HEK293T (cell line): Measurements from ENCODE around the gene ADPRM.

ENCODE experiments used
- ARNT ChIP-seq: fragments of 450-650 bp; IDR thresholded peaks from 2 replicates; pipeline ENCODE4 v1.6.1; 2017; ENCODE audit warnings: mild to moderate bottlenecking
- BHLHE40 ChIP-seq: fragments of 450-650 bp; IDR thresholded peaks from 2 replicates; pipeline ENCODE4 v1.6.1; 2016; ENCODE audit warnings: mild to moderate bottlenecking, moderate library complexity, borderline replicate concordance
- ELF4 ChIP-seq: fragments of 450-650 bp; IDR thresholded peaks from 2 replicates; pipeline ENCODE4 v1.6.1; 2017; ENCODE audit warnings: antibody characterized with exemption
- FOXA1 ChIP-seq: fragments of 450-650 bp; IDR thresholded peaks from 2 replicates; pipeline ENCODE4 v1.6.1; 2016; ENCODE audit warnings: mild to moderate bottlenecking
- FOXK2 ChIP-seq: fragments of 450-650 bp; IDR thresholded peaks from 2 replicates; pipeline ENCODE4 v1.6.1; 2016; ENCODE audit warnings: mild to moderate bottlenecking
- FOXM1 ChIP-seq: fragments of 450-650 bp; IDR thresholded peaks from 2 replicates; pipeline ENCODE4 v1.6.1; 2017; ENCODE audit warnings: mild to moderate bottlenecking, borderline replicate concordance
- HDGF ChIP-seq: fragments of 450-650 bp; IDR thresholded peaks from 2 replicates; pipeline ENCODE4 v1.6.1; 2017; ENCODE audit warnings: antibody characterized with exemption, borderline replicate concordance
- PKNOX1 ChIP-seq: fragments of 450-650 bp; IDR thresholded peaks from 2 replicates; pipeline ENCODE4 v1.6.1; 2016
- SUZ12 ChIP-seq: fragments of 450-650 bp; IDR thresholded peaks from 2 replicates; pipeline ENCODE4 v1.6.1; 2016; ENCODE audit warnings: mild to moderate bottlenecking
- ZNF384 ChIP-seq: fragments of 450-650 bp; IDR thresholded peaks from 2 replicates; pipeline ENCODE4 v1.6.1; 2016

DNA sequence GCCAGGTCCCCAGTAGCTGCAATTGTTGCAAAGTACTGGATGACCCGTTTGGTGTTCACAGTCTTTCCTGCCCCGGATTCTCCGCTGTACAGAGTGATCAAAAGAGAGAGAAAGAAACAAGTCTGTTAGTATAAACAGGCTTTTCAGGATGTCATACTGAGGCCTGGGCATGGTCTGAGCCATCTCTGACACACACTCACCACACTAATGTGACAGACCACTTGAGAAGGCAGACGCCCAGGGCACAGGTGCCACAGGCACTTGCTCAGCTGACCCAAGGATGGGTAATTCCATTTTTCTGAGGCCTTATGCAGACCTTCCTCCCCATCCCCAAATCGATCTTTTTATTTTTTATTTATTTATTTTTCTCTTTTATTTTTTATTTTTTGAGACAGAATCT is 47.8 kb upstream of the ADPRM start:
- TF ChIP-seq ELF4, result no peak
- TF ChIP-seq PKNOX1, result no peak
- no peak for TF ChIP-seq FOXM1
- no peak for TF ChIP-seq ARNT
- TF ChIP-seq SUZ12, result no peak
- TF ChIP-seq BHLHE40, result no peak
- no peak for TF ChIP-seq HDGF
- TF ChIP-seq ZNF384, result no peak
- TF ChIP-seq FOXA1, result no peak
- TF ChIP-seq FOXK2, result no peak
